Measurements from ENCODE around the gene LBHD2. TPM values are rescaled to one million over a fixed set of nuclear protein-coding genes. Genes with fewer than 3 reads are reported as not detected.
A peak's percentile ranks its signal among the peaks of the same experiment; 100 is the strongest.

LBHD2 gene
- total and polyA plus RNA-seq, 2 of the 13 experiments (the other 11 are each of a cell fraction or from before 2014, with no cell fraction given): 0.67 to 1.00 TPM

DNA sequence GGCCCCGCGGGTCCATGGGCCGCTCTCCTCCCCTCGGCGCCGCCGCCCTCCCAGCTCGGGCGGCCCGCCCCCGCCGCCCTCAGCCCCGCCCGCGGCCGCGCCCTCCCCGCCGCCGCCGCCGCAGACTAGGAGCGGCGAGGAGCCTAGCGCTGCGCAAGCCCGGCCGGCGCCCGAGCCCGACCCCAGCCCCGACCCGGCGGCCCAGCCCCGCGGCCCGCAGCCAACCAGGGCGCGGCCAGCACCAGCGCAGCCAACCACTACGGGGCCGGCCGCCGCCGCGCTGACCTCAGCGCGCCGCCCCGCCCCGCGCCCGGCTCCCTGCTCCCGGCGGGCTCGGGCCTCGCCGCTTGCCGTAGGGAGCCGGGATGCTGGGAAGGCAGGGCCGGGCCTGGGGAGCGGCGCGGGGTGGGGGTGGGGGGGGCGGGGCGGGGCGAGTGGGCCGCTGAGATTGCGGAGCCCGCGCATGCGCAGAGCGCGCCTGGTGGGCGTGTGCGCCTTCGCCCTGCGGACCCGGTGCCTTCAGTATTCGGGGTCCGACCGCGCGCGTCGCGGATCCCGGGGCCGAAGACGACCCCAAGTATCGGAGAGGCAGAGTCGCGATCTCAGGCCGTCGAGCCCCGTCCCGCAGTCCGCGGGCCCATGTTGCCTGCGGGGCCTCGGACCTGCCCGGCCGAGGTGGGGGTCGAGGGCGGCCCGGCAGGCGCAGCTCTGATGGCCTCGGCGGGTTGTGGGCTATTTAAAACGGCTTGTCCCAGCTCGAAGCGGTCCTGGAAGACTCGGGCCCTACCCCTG is 26.4 kb upstream of the LBHD2 start, which contains the start of gene CDC42BPB (continued):
- TF ChIP-seq ZNF546 (CRISPR knock-in tag; conservative IDR thresholded peaks at IDR 0.05) (peak; percentile 47; the same call in 1 of the 2 replicates), ZNF792 (CRISPR knock-in tag; IDR thresholded peaks at IDR 0.05) (peak; percentile 34; the same call in 1 of the 2 replicates), ZNF446 (CRISPR knock-in tag; IDR thresholded peaks at IDR 0.05) (no peak), ZNF251 (CRISPR knock-in tag; IDR thresholded peaks at IDR 0.05) (no peak), ZNF34 (CRISPR knock-in tag; IDR thresholded peaks at IDR 0.05; ENCODE audit: borderline replicate concordance) (no peak), NKX3-1 (CRISPR knock-in tag; IDR thresholded peaks at IDR 0.05) (0 out of 2 replicates have a peak, but pooled peaks have one; percentile 30), ZNF776 (CRISPR knock-in tag; IDR thresholded peaks at IDR 0.05) (peak; percentile 46; the same call in 1 of the 2 replicates), NCOA2 (CRISPR knock-in tag; IDR thresholded peaks at IDR 0.05) (no peak), ZSCAN12 (CRISPR knock-in tag; IDR thresholded peaks at IDR 0.05) (no peak), MIER3 (CRISPR knock-in tag; IDR thresholded peaks at IDR 0.05; ENCODE audit: borderline replicate concordance) (0 out of 2 replicates have a peak, but pooled peaks have one; percentile 17), ZZZ3 (CRISPR knock-in tag; IDR thresholded peaks at IDR 0.05; ENCODE audit: borderline replicate concordance) (no peak), PLRG1 (conservative IDR thresholded peaks at IDR 0.05) (no peak), ZSCAN22 (CRISPR knock-in tag; IDR thresholded peaks at IDR 0.05) (no peak), NCOA1 (CRISPR knock-in tag; IDR thresholded peaks at IDR 0.05) (no peak), MBD4 (IDR thresholded peaks at IDR 0.05; ENCODE audit: borderline replicate concordance, low read length) (no peak), ARHGAP35 (CRISPR knock-in tag; IDR thresholded peaks at IDR 0.05; ENCODE audit: borderline replicate concordance) (0 out of 2 replicates have a peak, but pooled peaks have one; percentile 32), ZNF570 (CRISPR knock-in tag; IDR thresholded peaks at IDR 0.05; ENCODE audit: borderline replicate concordance) (no peak), JUN (CRISPR knock-in tag; IDR thresholded peaks at IDR 0.05) (no peak), ZNF274 (CRISPR knock-in tag; IDR thresholded peaks at IDR 0.05) (0 out of 2 replicates have a peak, but pooled peaks have one; percentile 62), ZNF761 (CRISPR knock-in tag; conservative IDR thresholded peaks at IDR 0.05) (0 out of 2 replicates have a peak, but pooled peaks have one; percentile 39), ZBTB38 (CRISPR knock-in tag; IDR thresholded peaks at IDR 0.05) (no peak), ZNF83 (CRISPR knock-in tag; IDR thresholded peaks at IDR 0.05; ENCODE audit: borderline replicate concordance) (peak; percentile 81; the same call in 1 of the 2 replicates), NFE2 (CRISPR knock-in tag; IDR thresholded peaks at IDR 0.05) (no peak), ZNF652 (CRISPR knock-in tag; IDR thresholded peaks at IDR 0.05; ENCODE audit: borderline replicate concordance, low read depth) (no peak), CBFB (CRISPR knock-in tag; IDR thresholded peaks at IDR 0.05) (peak; percentile 56; the same call in 1 of the 2 replicates), ZNF562 (CRISPR knock-in tag; IDR thresholded peaks at IDR 0.05; ENCODE audit: borderline replicate concordance) (no peak)
- TF ChIP-seq, protein P1, sequence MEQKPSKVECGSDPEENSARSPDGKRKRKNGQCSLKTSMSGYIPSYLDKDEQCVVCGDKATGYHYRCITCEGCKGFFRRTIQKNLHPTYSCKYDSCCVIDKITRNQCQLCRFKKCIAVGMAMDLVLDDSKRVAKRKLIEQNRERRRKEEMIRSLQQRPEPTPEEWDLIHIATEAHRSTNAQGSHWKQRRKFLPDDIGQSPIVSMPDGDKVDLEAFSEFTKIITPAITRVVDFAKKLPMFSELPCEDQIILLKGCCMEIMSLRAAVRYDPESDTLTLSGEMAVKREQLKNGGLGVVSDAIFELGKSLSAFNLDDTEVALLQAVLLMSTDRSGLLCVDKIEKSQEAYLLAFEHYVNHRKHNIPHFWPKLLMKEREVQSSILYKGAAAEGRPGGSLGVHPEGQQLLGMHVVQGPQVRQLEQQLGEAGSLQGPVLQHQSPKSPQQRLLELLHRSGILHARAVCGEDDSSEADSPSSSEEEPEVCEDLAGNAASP (CRISPR knock-in tag; IDR thresholded peaks at IDR 0.05; ENCODE audit: borderline replicate concordance): no peak
- TF ChIP-seq, protein P2, sequence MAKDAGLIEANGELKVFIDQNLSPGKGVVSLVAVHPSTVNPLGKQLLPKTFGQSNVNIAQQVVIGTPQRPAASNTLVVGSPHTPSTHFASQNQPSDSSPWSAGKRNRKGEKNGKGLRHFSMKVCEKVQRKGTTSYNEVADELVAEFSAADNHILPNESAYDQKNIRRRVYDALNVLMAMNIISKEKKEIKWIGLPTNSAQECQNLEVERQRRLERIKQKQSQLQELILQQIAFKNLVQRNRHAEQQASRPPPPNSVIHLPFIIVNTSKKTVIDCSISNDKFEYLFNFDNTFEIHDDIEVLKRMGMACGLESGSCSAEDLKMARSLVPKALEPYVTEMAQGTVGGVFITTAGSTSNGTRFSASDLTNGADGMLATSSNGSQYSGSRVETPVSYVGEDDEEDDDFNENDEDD (CRISPR knock-in tag; IDR thresholded peaks at IDR 0.05; ENCODE audit: borderline replicate concordance): peak; percentile 42; the same call in 1 of the 2 replicates
- TF ChIP-seq, protein P3, sequence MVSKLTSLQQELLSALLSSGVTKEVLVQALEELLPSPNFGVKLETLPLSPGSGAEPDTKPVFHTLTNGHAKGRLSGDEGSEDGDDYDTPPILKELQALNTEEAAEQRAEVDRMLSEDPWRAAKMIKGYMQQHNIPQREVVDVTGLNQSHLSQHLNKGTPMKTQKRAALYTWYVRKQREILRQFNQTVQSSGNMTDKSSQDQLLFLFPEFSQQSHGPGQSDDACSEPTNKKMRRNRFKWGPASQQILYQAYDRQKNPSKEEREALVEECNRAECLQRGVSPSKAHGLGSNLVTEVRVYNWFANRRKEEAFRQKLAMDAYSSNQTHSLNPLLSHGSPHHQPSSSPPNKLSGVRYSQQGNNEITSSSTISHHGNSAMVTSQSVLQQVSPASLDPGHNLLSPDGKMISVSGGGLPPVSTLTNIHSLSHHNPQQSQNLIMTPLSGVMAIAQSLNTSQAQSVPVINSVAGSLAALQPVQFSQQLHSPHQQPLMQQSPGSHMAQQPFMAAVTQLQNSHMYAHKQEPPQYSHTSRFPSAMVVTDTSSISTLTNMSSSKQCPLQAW (CRISPR knock-in tag; IDR thresholded peaks at IDR 0.05): 0 out of 2 replicates have a peak, but pooled peaks have one; percentile 48
